Endometrial microvascular endothelial cells (primary cell): ENCODE results near the gene ADGRL2. TPM values are rescaled to one million over a fixed set of nuclear protein-coding genes. Genes with fewer than 3 reads are reported as not detected.
"Not testable (repeated sequence)": the region's sequence is repeated elsewhere in the genome, so short reads cannot be mapped to it uniquely, and the experiment has no call there.

Experiments
- in situ Hi-C: cut with HindIII; loops from 2 replicates; pipeline ENCODE4 v1.10.0; 2017; ENCODE audit warnings: low sequenced_read_pairs, low pct_unique_long_range_greater_than_20kb; ENCODE audit errors: inconsistent ontology term
- total RNA-seq: library from RNA; depleted of rRNA; stranded (reverse); fragments of >200 nt; gene quantifications from one replicate; pipeline ENCODE4 v1.2.3, GENCODE V29; 2015; ENCODE audit errors: inconsistent ontology term

Gene ADGRL2
- total RNA-seq, 1 donor from 2014 or later = 33.6 TPM

GRCh38 chr1:81877940-81878339 is 77.2 kb downstream of the ADGRL2 start:
- in situ Hi-C loops = no loop called here

DNA sequence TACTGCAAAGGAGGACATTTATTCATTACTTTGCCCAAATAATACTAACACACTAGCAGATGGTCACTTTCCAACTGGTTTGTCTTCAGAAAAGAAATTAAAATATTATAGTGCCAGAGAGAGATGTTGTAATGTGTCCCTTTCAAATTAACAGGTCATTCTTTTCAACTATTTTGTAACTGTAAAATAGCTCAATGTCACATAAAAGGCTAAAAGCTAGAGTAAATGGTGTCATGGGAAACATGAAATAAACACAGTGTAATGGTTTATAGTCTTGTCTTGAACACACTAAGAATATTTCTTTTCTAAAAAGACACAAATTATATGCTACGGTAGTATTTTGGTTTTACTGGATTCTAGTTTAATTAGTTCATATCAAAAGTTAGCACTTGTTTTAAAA is 77.8 kb downstream of the ADGRL2 start:
- in situ Hi-C loops = no loop called here

DNA sequence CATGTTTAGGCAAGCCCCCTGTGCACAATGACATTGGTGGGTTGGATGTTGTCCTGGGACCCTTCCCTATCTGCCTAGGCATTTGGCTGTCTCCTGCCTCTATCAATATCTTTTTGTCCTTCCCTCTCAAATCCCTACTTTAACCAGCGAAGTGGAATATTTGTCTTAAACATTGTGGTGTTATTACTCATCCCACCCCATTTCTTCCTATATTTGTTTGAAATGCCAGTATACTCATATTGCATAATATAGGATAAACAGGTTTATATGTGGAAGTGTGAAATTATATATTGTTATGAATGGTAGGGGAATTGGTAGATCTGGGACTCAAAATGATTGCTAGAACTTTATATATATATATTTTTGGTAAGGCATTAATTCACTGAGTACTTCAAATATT is 80.0 kb downstream of the ADGRL2 start:
- in situ Hi-C loops = no loop called here

GRCh38 chr1:81885291-81885690 is 84.6 kb downstream of the ADGRL2 start:
- in situ Hi-C loops = no loop called here

- in situ Hi-C loops = not testable (repeated sequence)
Observed at GRCh38 chr1:81886292-81886691, 85.6 kb downstream of the ADGRL2 start.

DNA sequence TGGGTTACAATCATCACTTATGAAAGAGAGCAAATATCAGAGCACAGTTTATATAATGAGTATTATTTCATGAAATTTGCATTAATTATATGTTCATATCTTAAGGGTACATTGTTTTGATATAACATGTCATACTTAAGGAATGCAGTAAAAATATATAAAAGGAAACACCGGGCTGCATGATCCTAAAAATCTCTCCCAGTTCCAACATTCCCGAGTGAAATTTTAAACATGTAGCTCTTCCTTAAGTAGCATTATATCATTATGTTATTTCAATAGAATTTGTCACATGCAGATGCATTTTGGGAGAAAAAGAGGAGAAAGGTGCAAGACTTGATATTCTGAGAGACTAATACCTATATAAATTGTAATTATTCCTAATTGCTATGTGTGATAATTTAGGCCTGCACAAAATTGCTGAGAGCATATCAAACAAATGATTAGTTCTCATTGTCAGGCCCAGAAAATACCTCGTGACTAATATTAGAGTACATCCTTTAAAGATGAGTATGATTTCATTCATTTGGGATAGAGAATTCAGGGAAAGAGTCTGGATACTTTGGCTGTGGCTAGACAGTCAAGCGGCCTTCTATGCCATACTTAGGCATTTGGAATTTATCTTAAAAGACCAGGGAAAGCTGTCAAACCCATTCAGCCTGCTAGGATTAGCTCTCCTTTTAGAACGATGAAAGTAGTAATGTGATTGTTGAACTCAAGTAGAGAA is 86.8 kb downstream of the ADGRL2 start:
- in situ Hi-C loops = no loop called here

DNA sequence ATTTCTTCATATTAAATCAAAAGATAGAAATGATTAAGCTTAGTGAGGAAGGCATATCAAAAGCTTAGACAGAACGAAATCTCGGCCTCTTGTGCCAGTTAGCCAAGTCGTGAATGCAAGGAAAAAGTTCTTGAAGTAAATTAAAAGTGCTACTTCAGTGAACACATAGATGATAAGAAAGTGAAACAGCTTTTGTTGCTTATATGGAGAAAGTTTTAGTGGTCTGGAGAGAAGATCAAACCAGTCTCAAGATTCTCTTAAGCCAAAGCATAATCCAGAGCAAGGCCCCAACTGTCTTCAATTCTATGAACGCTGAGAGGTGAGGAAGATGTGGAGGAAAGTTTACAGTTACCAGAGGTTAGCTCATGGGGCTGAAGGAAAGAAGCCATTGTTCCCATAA is 88.4 kb downstream of the ADGRL2 start:
- in situ Hi-C loops = no loop called here

GRCh38 chr1:81894867-81895266 is 94.1 kb downstream of the ADGRL2 start:
- in situ Hi-C loops = no loop called here

- in situ Hi-C loops = no loop called here
Observed at GRCh38 chr1:81899214-81899821, 98.6 kb downstream of the ADGRL2 start.

- in situ Hi-C loops = no loop called here
Observed at GRCh38 chr1:81907575-81907974, 106.8 kb downstream of the ADGRL2 start.

DNA sequence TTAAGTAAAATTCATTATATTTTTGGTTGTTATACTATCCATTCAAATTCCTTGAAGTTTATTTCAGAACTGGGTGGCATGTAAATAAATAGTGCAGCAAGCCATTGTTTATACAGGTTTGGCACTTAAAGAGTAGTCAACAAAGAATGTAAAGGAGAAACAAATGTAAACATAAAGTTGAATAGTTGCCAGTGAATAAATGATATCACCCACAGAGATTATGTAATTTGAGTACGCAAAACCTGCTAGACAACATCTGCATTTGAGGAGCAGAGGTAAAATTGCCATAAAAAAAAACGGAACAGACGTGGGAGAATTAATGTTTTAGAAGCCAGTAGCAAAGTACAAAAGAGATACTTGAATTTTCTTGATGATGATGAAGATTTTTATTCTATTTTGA is 111.6 kb downstream of the ADGRL2 start:
- in situ Hi-C loops = no loop called here

GRCh38 chr1:81915937-81916336 is 115.2 kb downstream of the ADGRL2 start:
- in situ Hi-C loops = no loop called here

DNA sequence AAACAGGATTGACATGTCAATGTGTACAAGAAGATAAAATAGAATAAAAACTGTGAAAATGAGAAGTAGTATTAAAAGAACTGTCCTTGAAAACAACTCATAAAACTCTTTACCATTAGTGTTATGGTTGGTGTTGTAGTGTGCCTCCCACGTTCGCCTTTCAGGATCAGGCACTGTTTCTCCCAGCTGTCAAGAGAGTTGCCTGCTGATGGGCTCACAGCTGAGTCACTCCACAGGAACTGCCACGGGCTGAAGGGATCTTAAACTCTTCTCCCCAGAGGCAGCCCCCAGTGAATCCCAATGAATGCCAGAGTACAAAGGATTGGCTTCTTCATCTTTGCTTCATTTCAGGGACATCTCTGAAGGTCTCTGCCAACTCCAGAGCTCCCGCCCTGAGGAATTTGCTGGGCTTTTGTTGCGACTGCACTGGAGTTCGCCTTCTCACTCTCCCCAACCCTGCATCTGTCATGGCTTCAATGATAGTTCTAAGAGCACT is 119.6 kb downstream of the ADGRL2 start:
- in situ Hi-C loops = no loop called here

DNA sequence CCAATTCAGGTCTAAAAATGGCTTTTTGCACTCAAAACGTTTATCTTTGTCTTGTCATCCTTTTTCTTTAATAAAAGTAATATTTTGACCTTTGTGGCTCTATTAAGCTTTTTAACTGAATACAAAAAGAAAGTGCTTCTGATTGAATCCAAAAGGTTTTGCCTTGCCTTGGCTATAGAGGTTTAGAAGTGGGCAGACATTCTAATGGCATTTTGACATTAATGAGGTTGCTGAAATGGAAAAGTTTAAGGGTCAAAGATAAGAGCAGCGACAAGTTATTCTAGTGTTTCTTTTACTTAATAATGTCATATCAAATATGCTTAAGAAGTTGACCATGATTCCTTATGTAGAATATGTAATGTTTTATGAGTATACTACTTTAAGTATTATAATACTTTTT is 120.2 kb downstream of the ADGRL2 start:
- in situ Hi-C loops = no loop called here

DNA sequence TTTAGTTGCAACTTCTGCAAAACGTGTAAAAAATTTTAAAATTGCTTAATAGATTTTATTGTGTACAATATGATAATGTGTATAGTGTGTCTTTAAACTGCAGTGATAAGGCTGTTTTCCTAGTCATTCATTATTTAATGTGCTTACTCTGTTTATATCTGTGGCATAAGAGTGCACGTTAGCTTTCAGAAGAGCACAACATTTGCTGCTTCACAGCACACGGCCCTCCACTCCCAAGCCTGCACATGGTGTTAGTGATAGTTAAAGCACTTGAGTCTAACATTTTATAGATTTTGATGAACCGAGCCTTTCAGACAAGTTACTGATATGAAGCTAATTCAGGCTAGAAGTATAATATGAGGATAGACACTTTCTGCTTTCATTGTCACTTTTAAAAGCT is 120.6 kb downstream of the ADGRL2 start:
- in situ Hi-C loops = no loop called here

GRCh38 chr1:81921851-81922462 is 121.2 kb downstream of the ADGRL2 start:
- in situ Hi-C loops = no loop called here

GRCh38 chr1:81922955-81923354 is 122.2 kb downstream of the ADGRL2 start:
- in situ Hi-C loops = no loop called here

GRCh38 chr1:81929106-81929505 is 128.4 kb downstream of the ADGRL2 start:
- in situ Hi-C loops = no loop called here

DNA sequence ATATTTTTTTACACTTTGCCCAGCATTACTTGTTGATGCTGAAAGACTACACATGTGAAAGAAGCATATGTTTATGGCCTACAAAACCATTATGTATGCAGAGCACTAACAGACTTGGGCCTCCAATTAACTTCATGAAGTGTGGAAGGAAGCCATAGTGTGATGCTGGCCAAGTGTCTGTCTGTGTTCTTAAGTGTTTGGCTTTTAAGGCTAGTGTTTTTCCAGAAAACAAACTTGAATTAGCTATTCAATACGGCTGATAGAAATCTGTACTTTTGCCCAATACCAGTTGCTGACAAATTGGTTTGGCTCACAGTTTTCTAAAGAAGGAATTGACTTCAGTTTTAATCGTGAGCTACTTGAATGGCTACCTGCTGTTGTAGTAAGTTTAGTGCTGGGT is 136.1 kb downstream of the ADGRL2 start:
- in situ Hi-C loops = no loop called here

DNA sequence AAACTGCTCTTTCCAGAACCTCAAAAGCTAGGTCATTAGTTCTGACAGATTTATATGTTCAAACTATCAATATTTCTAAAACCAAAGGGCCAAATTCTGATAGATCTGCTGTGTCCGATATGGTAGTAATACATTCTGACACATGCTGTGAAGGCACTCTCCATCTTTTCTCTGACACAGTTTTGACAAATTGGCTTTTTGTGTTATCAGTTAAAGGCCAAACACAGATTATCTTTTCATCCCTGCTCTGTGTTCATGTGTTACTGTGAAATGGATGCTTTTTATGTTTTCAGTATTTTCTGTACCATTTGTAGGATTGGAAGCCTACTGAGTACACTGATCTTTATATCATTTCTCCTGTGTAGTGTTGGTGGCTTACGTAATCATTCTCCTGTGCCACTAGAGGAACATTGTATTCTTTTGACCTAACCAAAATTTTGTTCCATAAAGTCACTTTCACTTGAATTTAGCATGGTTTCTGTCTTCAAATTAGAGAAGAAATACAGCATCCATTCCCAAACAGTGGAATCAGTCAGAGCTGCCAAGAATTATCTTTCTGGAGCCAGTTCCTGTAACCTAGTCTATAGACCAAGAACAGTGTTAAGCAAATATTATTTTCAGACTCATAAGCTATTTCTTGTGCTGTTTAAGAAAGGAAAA is 137.2 kb downstream of the ADGRL2 start:
- in situ Hi-C loops = no loop called here
